NCI-H1417 (cell line): ENCODE results near the gene COL5A1.

Source experiments
- DNase-seq, 3 experiments: peaks; one replicate each; lab custom pipeline; 2025; lab: John Stamatoyannopoulos, UW

COL5A1 gene

GRCh38 chr9:134768332-134768708, 126.7 kb downstream of the COL5A1 start:
- no peak for DNase-seq

GRCh38 chr9:134768709-134769351, 127.2 kb downstream of the COL5A1 start:
- no peak for DNase-seq

- DNase-seq: no peak
Measured at GRCh38 chr9:134770972-134771971, 129.7 kb downstream of the COL5A1 start.

GRCh38 chr9:134772331-134772730, 130.7 kb downstream of the COL5A1 start:
- no peak for DNase-seq

- DNase-seq: no peak
Measured at GRCh38 chr9:134773842-134774241, 132.2 kb downstream of the COL5A1 start.

GRCh38 chr9:134774410-134774809, 132.8 kb downstream of the COL5A1 start:
- DNase-seq: no peak

GRCh38 chr9:134775081-134775951, 133.7 kb downstream of the COL5A1 start:
- DNase-seq: no peak

- DNase-seq: no peak
Measured at GRCh38 chr9:134776080-134776796, 134.6 kb downstream of the COL5A1 start.

- no peak for DNase-seq
Measured at GRCh38 chr9:134777153-134777552, 135.6 kb downstream of the COL5A1 start.

- no peak for DNase-seq
Measured at GRCh38 chr9:134778156-134778555, 136.6 kb downstream of the COL5A1 start.

- peak in 2 of 3 experiments; percentile 6 to 21 for DNase-seq
Measured at GRCh38 chr9:134778841-134779411, 137.3 kb downstream of the COL5A1 start.

GRCh38 chr9:134779640-134780039, 138.0 kb downstream of the COL5A1 start:
- no peak for DNase-seq

GRCh38 chr9:134781591-134782302, 140.1 kb downstream of the COL5A1 start:
- DNase-seq: no peak

GRCh38 chr9:134782921-134783698, 141.5 kb downstream of the COL5A1 start:
- peak in 1 of 3 experiments; percentile 22 for DNase-seq

GRCh38 chr9:134783699-134784039, 142.1 kb downstream of the COL5A1 start:
- no peak for DNase-seq

- DNase-seq: no peak
Measured at GRCh38 chr9:134784577-134785305, 143.1 kb downstream of the COL5A1 start.

GRCh38 chr9:134785325-134786108, 143.9 kb downstream of the COL5A1 start:
- DNase-seq: no peak
